Measurements from ENCODE around the gene TMEM196.

DNA sequence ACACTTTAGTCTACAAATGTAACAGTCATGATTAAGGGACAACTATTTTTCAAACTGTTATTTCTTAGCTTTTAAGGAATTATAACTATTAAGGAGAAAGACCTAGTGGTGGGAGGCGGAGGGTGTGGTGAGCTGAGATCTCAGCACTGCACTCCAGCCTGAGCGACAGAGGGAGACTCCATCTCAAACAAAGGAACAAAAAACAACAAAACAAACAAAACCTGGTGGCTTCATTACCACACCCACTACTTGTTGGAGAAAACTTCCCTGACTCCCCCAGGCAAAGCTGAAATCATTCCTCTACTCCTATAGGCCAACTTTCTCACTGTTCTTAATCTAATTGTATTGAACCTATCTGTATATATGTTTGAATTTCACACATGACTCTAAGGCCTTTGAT lies 67.8 kb downstream of the TMEM196 start:
- TF ChIP-seq ARNT (IDR thresholded peaks at IDR 0.05) (no peak), RBBP5 (IDR thresholded peaks at IDR 0.05; ENCODE audit: borderline replicate concordance, insufficient read depth, low read length, poor library complexity, severe bottlenecking) (no peak), ZNF175 (CRISPR knock-in tag; IDR thresholded peaks at IDR 0.05; ENCODE audit: low read depth) (no peak), EP300 (IDR thresholded peaks at IDR 0.05; ENCODE audit: low read length) (no peak), SIN3B (IDR thresholded peaks at IDR 0.05; ENCODE audit: low read depth) (no peak), POLR2AphosphoS5 (IDR thresholded peaks at IDR 0.05; ENCODE audit: control insufficient read depth, insufficient read depth, low read depth, low read length) (no peak), NFRKB (IDR thresholded peaks at IDR 0.05; ENCODE audit: low read depth) (no peak), POLR3G (IDR thresholded peaks at IDR 0.05; ENCODE audit: extremely low read depth, insufficient read length, insufficient replicate concordance) (no peak), DPF2 (IDR thresholded peaks at IDR 0.05) (no peak), FOXJ3 (CRISPR knock-in tag; IDR thresholded peaks at IDR 0.05) (no peak)
- TF ChIP-seq, protein P1, sequence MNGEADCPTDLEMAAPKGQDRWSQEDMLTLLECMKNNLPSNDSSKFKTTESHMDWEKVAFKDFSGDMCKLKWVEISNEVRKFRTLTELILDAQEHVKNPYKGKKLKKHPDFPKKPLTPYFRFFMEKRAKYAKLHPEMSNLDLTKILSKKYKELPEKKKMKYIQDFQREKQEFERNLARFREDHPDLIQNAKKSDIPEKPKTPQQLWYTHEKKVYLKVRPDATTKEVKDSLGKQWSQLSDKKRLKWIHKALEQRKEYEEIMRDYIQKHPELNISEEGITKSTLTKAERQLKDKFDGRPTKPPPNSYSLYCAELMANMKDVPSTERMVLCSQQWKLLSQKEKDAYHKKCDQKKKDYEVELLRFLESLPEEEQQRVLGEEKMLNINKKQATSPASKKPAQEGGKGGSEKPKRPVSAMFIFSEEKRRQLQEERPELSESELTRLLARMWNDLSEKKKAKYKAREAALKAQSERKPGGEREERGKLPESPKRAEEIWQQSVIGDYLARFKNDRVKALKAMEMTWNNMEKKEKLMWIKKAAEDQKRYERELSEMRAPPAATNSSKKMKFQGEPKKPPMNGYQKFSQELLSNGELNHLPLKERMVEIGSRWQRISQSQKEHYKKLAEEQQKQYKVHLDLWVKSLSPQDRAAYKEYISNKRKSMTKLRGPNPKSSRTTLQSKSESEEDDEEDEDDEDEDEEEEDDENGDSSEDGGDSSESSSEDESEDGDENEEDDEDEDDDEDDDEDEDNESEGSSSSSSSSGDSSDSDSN (IDR thresholded peaks at IDR 0.05; ENCODE audit: borderline replicate concordance in 1 of 2, low read depth in 2 of 2, low read length in 2 of 2) = no peak
- TF ChIP-seq, protein P2, sequence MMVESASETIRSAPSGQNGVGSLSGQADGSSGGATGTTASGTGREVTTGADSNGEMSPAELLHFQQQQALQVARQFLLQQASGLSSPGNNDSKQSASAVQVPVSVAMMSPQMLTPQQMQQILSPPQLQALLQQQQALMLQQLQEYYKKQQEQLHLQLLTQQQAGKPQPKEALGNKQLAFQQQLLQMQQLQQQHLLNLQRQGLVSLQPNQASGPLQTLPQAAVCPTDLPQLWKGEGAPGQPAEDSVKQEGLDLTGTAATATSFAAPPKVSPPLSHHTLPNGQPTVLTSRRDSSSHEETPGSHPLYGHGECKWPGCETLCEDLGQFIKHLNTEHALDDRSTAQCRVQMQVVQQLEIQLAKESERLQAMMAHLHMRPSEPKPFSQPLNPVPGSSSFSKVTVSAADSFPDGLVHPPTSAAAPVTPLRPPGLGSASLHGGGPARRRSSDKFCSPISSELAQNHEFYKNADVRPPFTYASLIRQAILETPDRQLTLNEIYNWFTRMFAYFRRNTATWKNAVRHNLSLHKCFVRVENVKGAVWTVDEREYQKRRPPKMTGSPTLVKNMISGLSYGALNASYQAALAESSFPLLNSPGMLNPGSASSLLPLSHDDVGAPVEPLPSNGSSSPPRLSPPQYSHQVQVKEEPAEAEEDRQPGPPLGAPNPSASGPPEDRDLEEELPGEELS (CRISPR knock-in tag; IDR thresholded peaks at IDR 0.05; ENCODE audit: borderline replicate concordance) = no peak

Measured in K562 (cell line).